Fibroblast of lung (primary cell): ENCODE data around the gene KRTAP10-12.

Experiments used
- CTCF ChIP-seq, 2 donors: IDR thresholded peaks in 1 of 2; conservative IDR thresholded peaks in 1 of 2; 1 replicate in 1 of 2; 2 replicates in 1 of 2; pipeline ENCODE4 v1.5.1; 2011 to 2012; ENCODE audit warnings: low read length in 2 of 2, control low read depth in 1 of 2, inconsistent platforms in 1 of 2, low read depth in 1 of 2, mild to moderate bottlenecking in 1 of 2
- EZH2 ChIP-seq: IDR thresholded peaks from 2 replicates; pipeline ENCODE4 v1.5.1; 2012; ENCODE audit warnings: low read length, control low read depth, mild to moderate bottlenecking; ENCODE audit errors: missing control alignments

- no peak for TF ChIP-seq CTCF (conservative IDR thresholded peaks at IDR 0.05 in 1 of 2, IDR thresholded peaks at IDR 0.05 in 1 of 2; ENCODE audit: low read depth in 1 of 2, low read length in 2 of 2)
- no peak for TF ChIP-seq EZH2
These were observed 1.8 kb upstream of the KRTAP10-12 start for GRCh38 chr21:44695184-44695583.
